HG02623 (cell line): ENCODE data around the gene FSIP1.
"Not testable (repeated sequence)": the region's sequence is repeated elsewhere in the genome, so short reads cannot be mapped to it uniquely, and the experiment has no call there.

Experiments used
- ATAC-seq: cut with Tn5 transposase; IDR thresholded peaks from one replicate; pipeline ENCODE4 v1.9.1; 2021; ENCODE audit warnings: moderate library complexity; ENCODE audit not compliant: unreplicated experiment

The FSIP1 gene

DNA sequence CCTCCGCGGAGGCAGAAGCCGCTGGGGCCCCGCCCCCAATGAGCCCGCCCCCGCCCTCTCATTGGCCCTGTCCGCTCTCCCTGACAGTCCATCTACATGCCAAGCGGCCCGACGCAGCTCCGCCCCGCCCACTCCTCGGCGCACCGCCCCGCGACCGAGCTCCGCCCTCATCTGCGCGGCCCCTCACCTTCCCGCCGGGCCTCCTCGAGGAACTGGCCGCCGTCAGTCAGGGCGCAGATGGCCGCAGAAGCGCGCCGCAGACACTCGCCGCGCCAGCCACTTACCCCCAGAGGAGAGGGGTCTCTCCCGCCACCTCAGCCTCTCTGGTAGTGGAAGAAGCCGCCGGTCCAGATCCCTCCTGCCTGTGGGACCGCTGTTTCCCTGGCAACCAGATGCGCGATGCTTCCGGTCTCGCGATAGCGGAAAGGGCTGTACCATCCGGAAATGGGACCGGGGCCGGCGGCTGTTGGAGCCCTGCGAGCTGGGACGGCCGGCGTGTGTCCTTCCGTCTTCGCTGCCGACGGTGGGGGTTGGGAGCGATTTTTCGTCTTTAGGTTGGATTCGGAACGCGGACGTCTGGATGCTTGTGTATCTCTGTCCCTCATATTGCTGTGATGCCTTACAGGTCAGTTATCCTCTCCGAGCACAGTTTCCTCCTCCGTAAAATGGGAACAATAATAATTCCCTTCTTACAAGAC lies at the start of gene FSIP1:
Gene FSIP1 (minus strand): TSS at position 401 of the 698 bp plus-strand sequence. CDS start 6,317 bp downstream, outside the sequence.
- peak; percentile 96 for ATAC-seq

DNA sequence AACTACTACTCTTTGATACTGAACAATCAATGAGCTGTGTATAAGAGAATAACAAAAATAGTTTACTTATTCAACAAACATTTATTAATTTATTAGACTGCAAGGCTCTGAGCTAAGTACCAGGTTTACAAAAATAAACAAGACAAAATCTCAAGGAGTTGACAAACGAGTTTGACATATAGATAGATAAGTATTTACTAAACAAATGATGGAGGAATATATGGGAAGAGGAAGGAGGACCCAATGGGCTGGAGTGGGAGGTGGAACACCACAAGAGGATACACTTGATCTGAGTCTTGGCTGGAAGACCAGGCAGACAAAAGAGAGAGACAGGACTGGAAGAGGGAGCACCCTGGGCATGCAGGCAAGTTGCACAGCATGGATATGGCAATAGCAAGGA lies 47.5 kb upstream of the FSIP1 start:
- no peak for ATAC-seq

DNA sequence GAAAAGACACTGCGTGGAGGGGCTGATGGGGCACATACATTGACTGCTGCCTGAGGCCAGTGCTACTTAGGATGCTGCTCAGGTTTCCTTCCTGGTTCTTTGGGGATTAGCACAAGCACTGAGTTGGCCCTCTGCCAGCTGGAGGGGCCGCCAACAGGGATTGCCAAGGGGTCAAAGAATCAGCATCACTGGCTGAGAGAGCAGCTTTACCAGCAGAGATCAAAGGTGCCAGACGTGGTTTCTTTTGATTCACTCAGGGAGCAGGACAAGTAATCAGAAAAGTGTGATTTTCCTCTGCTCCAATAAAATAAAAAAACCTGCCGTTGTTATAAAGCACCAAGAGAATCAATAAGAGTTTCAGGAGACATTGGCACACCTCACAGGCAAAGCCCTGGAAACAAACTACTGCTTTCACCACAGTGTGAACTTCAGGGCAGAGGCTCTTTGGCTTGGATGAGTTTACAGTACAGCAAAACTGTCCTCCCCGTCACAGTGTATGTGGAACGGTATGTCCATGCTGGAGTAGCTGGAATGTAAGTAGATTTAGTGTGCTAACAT lies 45.8 kb upstream of the FSIP1 start:
- no peak for ATAC-seq

DNA sequence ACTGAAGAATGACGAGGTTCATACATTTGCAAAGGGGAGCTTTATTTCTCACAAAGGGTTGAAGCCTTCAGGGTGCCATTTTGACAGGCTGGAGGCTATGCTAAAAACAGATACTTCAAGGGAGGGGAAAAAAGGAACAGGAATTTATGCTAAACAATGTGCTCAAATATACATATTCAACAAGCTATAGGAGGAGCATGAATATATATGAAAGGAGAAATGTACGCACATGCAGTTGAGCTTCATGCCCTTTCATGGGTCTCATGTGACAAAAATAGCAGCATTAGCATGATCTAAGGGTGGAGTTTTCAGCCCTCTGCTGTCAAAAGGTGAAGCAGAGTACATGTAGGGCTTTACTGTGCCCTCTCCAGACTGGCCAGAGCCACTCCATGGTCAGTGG lies 44.3 kb upstream of the FSIP1 start:
- ATAC-seq: no peak

DNA sequence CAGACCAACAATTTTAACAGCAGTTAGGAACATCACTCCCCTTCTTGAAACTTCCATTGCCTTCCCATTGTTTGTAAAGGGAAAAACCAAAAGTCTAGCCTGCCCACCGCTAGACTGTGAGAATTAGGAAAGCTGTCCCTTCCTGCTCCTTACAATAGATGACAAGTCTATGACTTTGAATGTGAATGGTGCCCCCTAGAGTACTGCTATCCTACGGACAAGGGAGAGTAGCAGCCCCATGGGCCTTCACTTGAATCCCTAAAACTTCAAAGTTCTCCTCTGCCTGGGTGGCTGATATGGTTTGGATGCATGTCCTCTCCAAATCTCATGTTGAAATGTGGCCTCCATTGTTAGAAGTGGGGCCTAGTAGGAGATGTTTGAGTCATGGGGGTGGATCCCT lies 41.0 kb upstream of the FSIP1 start:
- ATAC-seq: no peak

DNA sequence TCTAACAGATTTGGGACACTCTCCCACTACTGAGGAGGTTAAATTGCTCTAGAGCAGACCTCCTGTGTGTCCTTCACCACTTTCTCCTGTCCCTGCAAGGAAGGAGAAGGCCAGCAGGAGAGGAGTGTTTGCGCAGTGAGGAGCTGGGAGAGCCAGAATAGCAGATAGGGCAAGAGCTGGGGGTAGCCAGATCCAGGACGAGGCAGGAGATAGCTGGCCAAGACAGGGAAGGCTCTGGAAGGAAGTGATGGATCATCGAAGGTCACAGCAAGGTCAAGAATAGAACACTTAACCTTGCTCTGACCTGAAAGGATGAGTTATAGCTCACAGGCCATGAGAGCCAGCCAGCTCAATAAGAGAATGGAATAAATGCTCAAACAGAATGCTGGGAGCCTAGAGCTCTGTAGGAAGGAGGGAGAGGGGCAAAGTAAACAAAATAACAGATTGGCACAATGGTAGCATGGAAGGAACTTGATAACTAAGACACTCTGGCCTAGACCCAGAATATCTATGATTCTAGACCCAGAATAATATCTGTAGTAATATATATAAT lies 37.5 kb upstream of the FSIP1 start:
- no peak for ATAC-seq

DNA sequence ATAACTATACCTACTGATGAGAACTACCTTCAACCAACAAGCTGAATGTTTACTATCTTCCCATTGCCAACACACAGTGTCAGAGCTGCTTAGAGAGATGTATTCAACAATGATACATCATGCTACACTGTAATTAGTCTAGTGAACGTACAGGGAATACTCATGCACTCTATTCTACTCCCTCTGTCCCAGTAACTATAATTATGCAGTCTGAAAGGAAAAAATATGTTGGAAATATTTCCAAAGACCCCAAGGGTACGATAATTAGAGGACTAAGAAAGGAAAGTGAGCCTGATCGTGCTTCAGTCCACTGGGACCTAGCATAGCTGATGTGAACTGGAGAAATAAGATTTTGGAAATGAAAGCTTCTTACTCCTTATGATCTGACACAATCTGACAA lies 36.9 kb upstream of the FSIP1 start:
- ATAC-seq: no peak

DNA sequence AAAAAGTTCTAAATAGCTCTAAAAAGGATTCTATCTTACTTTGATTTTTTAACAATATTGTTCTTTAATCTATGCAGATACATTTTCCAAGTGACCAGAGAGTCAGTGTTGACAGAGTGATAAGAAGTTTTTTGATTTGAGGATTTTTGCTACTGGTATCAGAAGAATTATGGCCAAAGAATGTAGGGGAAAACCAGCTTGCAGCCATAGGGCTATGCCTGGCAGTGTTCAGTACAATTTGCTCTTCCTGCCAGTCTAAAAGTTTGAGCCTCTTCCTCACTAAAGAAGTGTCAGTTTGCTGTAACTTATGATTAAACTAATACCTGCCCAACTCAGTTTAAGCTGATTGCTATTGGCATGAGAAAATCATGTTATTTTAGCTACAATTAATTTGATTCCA lies 35.3 kb upstream of the FSIP1 start:
- ATAC-seq: no peak

DNA sequence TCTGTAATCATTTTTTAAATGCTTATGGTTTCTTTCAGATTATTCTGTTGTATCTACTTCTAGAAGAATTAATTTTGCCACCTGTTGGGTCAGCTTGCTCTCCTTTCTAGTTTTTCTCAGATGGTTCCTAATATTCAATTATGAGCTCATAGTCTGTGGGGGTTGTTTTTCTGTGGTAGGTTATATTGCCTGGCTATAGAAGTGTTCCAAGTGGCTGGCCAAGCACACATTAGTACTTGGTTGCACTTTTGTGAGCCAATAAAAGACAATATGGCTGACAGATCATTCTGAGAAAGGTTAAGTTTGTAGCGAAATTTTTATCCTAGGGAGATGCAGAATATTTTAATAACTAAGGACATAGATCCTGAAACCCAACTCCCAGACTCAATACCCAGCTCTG lies 31.8 kb upstream of the FSIP1 start:
- no peak for ATAC-seq

DNA sequence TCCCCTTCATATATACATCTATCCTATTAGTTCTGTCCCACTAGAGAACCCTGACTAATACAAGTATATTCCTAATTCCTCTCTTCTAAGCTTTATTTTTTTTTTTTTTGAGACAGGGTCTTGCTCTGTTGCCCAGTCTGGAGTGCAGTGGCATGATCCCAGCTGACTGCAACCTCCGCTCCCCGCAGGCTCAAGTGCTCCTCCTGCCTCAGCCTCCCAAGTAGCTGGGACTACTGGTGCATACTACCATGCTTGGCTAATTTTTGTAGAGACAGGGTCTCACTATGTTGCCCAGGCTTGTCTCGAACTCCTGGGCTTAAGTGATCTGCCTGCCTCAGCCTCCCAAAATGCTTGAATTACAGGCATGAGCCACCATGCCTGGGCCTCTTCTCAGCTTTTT lies 30.0 kb upstream of the FSIP1 start:
- not testable (repeated sequence) for ATAC-seq

DNA sequence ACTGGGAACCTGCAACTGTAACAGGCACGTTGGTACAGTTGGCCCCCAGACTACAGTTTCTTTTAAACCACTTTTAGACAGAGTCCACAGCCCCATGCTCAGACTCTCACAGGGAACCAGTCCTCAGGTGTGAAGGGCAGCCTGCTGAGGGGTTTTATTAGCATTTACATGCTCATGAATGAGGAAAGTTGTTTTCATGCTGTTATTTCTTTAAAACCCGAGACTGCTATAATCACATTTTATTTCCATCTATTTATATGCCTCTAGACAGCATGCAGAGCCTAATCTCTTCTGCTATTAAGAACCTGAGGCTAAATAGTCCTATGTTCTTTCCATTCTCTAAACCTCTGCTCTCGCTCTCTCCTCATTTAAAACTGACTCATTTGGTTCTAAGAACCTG lies 26.3 kb upstream of the FSIP1 start:
- ATAC-seq: no peak

DNA sequence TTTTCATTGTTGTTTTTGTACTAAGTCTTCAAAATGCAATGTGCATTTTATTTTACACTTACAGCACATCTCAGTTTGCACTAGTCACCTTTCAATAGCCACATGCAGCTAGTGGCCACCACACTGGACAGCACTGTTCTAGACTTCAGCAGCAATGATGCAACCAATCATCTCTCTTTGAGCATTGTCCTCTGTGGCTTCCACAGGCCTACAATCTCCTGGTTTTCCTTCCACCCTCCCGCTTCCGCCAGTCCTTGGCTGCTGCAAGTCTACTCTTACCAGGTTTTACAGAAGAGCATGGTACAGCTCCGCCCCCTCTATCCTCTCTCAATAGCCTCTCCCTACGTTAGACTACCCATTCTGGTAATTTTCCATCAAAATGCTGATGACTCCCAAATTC lies 25.1 kb upstream of the FSIP1 start:
- ATAC-seq: no peak

DNA sequence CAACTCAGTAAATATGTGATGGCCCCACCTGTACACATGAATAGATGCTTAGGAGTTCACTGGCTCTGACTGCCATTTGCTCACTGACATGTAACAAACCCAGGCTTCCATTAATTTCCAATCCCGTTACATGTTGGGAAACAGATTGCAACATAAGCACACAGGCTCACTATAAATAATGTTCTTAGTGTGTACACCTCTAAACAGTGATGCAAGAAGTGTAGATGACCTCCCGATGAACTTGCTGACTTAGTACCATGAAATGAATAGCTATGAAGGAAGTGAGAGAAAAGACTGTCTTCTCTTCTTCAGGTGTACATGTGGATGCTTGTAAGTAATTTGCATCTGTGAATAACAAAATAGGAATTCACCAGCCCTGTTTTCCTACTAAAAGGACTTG lies 21.4 kb upstream of the FSIP1 start:
- ATAC-seq: no peak

DNA sequence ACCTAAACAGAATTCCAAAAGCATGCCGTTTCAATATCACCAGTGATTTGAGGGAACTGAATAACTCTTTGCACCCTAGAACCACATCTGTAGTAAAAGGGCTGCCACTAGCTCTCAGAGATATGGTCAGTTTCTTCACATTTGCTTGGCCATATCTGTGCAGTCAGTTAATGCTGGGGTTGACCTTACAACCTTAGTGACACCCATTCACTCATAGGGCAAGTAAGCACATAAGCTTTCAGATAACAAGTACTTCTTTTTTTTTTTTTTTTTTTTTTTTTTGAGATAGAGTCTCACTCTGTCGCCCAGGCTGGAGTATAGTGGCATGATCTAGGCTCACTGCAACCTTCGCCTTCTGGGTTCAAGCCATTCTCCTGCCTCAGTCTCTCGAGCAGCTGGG lies 20.4 kb upstream of the FSIP1 start:
- no peak for ATAC-seq

DNA sequence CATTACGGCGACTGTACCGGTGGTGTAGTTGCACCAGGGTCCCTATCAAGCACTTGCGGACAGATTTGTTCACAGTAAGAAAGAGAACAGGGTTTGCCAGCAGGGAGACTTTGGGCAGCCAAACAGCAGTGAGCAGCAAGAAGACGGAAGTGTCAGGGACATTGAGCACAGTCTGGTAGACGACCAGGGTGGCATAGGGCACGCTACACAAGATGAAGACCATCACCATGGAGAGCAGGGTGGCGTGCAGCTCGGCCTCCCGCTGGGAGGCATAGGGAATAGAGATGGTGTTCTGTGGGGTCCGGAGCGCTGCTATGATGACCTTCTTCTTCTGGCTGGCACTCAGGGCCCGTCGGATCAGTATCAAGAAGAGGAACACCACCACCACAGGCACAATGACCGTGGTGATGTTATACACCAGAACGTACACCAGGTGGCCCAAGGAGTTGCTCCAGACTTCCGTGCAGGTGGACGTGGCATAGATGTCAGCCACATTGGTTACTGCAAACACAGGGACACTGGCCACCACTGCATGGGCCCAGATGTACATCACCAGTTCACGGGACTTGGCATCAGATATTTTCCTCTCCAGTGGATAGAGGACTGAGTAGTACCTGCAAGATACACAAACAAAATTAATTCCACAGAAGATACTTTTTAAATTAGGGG lies 19.1 kb upstream of the FSIP1 start:
- ATAC-seq: peak; percentile 55

DNA sequence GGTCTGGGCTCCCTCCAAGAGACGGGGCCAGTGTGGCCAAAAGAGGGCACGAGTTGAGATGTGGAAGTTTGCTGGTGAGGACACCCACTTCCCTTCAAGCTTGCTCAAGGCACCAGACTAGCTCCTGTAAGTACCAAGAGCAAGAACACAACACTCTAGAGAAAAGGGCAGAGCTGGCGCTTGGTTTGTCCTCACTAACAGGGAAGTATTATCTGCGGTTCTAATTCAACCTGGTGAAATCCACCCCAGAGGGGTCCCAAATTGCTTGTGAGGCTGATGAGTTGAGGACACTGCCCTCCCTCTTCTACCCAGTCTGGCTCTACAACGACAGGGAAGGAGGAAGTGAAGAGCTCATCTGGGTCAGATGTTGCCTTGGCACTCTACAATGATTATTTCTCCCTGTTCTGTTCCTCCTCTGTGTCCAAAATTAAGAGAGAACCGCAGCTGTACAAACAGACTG lies 16.9 kb upstream of the FSIP1 start:
- no peak for ATAC-seq

DNA sequence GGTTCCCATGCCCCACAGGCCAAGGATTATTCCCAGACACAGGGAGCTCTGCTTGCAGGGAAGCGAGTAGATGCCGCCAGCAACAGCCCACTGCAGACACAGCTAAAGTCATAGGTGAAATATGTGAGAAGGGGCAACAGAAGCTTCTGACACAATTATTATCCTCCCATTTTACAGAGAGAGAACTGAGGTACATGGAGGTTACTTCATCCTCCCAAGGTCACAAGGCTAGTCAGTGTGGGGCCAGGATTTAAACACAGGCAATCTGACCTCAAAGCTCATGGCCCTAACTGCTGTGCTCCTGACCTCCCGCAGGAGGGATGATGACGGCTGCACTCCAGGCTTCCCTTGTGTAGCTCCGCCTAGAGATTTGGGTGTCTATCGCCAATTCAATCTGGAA lies 15.7 kb upstream of the FSIP1 start:
- ATAC-seq: no peak

DNA sequence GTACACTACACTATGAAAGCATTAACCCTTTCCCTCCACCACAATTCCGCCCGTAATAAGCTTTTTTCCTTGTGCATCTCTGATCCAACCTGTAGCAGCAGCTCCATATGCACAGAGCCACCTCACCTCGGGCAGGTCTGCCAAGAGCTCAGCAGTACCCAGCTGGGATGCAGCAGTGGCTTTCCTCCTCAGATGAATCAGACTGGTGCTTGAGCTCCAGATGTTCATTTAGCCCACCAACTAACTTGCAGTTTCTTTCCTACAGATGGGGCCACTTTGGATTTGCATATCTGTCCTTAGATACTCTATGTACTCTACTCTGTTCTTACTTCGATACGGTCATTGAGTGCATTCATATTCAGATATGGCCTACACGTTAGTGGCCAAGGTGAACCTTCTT lies 14.8 kb upstream of the FSIP1 start:
- no peak for ATAC-seq

DNA sequence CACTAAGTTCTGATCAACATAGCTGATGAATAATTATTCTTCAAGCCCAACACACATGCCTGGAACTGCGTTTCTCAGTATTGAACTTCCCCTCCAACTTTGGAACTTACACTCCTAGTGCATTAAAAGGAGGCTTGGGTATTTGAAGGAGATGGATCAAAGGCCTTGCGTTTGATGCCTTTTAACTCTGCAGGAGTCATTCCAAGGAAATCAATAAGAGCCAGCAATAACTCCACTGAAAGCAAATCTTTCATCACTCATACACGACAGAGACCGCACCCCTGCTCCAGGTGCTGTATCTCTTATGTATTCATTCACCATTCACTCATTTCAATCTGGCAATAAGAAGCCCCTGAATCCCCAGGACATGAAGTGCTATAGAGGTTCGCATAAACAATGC lies 14.0 kb upstream of the FSIP1 start:
- ATAC-seq: no peak

DNA sequence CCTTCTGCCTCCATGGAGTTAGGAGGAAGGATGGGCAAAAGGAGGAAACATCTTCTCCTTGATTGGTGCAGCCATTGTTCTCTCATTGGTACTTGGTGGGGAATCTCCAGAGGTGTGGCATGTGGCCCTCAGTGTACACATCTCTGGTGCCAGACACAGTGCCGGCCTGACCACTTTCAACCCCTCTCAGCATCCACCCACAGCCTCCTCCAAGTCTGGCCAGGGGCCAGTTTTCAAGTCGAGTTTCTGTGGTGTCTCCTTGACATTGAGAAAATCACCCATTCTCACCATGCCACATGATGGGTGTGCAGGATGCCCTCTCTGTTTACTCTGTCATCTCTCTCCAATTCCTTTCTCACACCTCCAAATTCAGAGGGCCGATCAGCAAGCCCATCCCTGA lies 12.8 kb upstream of the FSIP1 start:
- no peak for ATAC-seq

DNA sequence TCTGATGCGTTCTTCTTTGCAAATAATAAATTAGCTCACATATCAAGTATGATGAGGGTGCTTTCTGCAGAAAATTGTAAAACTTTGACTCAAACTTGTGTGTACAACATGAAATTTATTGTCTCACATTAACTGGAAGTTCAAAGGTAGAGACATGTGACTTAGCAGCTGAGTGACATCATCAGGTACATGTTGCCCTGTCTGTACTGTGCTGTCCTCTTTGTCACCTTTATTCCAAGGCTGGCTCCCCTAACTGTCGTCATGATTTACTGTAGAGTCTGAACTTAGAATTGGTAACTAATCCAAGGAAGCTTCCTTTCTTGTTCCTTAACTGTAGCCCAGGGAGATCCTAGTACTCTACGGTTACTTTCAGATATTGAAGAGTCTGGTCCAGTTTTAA lies 12.3 kb upstream of the FSIP1 start:
- no peak for ATAC-seq

DNA sequence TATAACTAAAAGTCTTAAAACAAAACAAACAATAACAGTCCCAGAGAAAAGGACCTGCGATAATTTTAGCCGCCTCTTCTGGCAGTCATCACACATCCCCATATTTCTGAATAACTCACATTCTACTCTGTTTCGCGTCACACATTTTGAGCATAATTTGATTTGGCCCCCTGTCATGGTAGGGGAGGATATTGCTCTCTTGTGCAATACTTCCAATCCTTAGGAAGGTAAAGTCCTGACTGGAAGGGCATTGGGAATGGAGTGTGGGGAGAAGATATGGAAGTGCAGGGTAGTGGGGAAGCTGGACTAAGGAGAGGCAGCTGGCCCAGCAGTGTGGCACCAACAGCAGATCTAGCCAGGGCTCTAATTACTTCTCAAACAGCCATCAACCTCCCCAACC lies 11.3 kb upstream of the FSIP1 start:
- ATAC-seq: no peak
